GM11168 (cell line): ENCODE results near the gene CXXC5.

Source experiments
- in situ Hi-C: fragments of 300-500 bp; cut with MboI; formaldehyde crosslinking; loops from one replicate; pipeline ENCODE4 v1.12.0; 2022; ENCODE audit warnings: low sequenced_read_pairs; ENCODE audit not compliant: unreplicated experiment

Gene CXXC5

DNA sequence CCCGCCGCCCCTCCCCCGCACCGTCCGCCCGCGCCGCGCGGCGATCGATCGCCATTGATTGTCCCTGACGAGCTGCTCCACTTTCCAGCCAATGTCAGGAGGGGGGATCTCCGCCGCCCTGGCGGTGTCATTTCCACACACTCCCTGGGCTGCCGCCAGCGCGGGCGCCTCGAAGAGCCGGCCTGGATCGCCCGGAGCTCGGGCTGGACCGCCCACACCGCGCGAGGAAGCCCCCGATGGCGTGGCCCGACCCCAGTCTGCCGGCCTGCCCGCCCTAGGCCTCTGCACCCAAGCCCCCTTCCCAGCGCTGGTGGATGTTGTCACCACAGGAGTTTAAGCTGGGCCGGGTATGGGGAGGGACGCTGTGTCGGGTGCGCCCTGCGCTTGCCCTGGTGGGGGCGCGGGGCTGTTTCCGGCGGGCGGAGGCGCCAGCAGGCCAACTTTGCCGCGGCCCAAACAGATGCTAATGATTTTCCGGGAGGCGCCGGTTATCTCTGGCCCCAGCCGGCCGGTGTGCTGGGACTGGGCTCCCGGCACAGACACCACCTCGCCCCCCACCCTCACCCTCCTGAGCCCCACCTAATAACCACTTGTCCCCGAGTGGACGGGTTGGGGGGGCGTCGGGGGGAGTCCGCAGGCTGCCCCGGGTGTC is 10.6 kb upstream of the CXXC5 start:
- in situ Hi-C loops, result no loop called here

- in situ Hi-C loops, result no loop called here
These were observed 9.9 kb upstream of the CXXC5 start for GRCh38 chr5:139638090-139638735.

- in situ Hi-C loops, result no loop called here
These were observed 9.2 kb upstream of the CXXC5 start for GRCh38 chr5:139638736-139639618.

DNA sequence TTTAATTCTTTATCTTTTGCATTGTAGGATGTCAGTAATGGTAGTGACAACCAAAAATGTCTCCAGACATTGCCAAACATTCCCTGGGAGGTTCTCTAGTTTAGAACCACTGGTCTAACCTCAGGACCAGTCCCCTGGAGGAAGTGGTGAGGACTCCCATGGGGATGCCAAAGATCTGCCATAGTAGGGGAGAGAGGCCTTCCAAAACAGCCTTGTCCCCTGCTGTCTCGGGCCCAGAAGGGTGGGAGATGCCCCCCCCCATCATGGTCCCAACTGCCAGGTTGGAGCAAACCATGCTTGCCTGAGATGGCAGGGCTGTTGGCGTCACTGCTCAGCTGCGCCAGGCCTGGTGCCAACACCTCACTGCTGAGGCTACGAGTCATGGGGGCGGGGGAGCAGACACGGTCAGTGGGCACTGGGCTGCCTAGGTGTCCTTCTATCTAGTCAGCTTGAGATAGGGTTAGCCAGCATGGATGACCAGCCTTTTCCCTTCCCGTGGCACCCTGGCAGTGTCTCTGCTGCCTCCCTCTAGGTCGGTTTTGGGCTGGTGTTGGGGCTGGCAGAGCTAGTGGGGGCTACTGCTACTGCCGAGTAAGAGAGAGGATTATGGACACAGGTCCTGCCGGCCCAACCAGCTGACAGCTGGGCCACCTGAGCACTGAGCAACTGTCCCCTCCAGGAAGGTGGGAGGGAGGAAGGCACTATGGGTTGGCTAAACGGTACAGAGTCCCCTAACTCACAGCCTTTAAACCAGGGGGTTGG is 8.3 kb upstream of the CXXC5 start:
- in situ Hi-C loops, result no loop called here

DNA sequence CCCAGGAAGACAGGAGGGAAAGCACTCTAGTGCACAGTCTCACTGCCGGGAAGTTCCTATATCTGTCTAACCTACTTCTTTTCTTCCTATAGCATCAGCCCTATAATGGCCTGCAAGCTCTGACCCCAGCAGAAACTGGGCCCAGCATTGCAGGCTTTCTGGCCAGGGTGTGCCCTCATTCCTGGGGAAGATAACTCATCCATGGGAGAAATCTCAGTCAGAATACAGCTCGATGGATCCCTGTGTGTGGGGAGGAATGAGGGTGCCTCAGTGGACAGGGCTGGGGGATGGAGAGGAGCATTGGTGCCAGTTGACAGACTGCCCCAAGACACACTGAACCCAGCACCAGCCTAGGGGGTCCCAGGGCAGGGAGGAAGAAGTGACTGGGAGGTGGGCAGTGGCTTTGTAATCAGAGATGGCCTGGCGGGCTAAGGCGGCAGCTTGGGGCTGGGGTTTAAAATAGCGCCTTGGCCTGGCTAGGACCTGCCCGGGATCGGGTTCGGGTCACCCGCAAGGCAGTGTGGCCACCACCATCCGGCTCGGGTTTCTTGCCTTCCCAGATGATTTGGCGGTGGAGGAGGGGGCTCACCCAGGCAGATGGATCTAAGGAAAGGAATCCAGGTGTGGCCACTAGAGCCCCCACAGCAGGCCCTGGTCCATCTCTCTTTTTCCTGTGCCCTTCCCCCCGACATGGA is 7.6 kb upstream of the CXXC5 start:
- in situ Hi-C loops, result no loop called here

- in situ Hi-C loops, result no loop called here
These were observed 6.8 kb upstream of the CXXC5 start for GRCh38 chr5:139641116-139642080.

DNA sequence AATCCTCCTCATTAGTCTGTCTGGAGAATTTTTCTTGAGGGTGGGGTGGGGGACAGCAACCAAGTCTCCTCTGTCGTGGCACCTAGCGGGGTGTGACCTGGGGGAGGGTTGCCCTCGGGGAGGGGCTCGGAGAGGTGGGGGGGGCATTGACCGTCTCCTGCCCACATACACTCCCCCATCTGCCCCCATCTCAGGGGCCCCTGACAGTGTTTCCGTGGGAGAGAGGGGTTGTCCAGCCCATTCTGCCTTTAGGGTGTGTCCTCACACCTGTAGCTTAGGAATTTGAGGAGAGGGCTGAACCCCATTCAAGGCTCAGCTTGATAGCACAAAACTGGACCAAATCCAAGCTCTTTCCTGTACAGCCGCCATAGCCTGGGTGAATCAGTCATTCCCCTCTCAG is 5.9 kb upstream of the CXXC5 start:
- in situ Hi-C loops, result no loop called here

DNA sequence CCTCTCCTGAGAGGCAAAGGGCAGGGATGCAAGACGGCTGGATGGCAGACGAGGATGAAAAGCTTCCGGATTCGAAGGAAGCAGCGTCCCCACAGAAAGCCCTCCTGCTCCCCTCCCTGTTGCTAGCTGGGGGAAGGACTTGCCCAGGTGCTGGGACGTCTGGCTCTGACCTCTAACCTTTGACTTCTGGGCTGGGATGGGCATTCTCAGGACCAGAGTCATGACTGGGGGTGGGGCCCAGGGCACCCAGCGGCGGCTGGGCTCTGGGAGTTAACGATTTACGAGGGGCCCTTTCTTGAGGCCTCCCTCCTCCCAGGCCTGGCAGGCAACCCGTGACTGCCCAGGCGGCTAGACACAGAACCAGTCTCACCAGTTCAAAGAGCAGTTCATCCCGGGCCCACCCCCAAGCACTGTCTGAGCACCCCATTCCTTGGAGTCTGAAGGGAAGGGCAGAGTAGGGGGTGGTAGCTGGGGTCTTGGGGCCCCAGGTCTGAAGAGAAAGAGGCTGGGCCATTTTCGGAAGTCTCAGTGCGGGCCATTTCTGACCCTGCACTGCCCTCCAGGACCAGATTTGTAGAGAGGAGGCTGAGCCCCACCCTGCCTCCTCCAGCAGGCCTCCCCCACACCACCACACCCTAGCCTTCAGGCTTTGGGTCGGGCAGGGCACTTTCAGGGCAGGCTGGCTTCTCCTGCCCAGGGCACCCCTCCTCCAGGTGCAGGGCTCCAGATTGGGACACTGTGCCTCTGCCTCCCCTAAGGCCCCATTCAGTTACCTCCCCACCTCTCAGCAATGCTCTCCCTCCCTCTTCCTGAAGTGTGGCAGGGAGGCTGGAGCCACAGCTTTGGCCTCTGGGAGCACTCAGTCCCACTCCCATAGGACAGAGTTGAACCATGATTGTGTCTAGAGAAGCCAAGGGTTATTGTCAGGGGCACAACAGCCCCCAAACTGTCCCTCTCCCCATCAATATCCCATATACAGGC is 5.0 kb upstream of the CXXC5 start:
- in situ Hi-C loops, result no loop called here

DNA sequence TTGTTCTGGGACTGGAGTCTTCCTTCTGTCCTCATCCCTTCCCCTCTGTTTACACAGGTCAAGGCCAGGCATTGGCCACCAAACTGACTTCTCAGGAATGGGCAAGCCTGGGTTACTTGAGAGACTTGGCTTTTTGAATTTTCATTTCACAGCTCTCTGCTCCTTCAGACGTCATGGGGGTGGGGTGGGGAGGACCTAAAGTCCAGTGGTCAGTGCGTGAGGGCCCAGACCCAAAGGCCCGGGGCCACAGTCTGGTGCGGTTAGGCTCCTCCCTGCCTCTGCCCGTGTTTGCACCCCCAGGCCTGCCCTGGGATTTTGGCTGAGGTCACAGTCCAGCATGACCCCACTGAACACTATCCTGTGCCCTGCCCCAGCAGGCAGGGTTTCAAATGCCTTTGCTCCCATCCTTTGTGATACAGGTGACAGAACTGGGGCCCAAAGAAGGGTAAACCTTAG is 4.1 kb upstream of the CXXC5 start:
- in situ Hi-C loops, result no loop called here

- in situ Hi-C loops, result no loop called here
These were observed 3.3 kb upstream of the CXXC5 start for GRCh38 chr5:139644646-139645429.

DNA sequence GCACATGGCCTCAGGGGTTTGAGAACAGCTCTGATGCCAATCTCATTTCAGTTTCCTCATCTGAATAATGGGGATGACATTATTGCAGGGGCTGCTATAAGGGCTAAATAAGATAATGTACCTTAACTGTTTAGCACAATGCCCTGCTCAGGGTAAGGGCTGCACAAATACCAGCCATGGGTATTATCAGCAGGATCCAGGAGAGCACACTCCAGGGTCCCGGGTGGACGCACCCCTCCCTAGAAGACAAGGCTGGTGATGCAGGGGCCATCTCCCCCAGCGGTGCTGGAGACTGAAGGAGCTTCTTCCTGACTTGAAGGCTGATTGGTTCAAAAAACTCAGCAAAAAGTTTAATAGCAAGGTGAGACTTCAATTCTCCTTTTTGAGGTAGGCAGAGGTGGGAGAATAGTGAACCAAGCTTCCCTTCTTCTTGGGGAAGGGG is 2.7 kb upstream of the CXXC5 start:
- in situ Hi-C loops, result no loop called here

GRCh38 chr5:139646111-139646510 is 2.0 kb upstream of the CXXC5 start:
- in situ Hi-C loops, result no loop called here

GRCh38 chr5:139646912-139647505 is 1.1 kb upstream of the CXXC5 start:
- in situ Hi-C loops, result no loop called here

- in situ Hi-C loops, result no loop called here
These were observed 494 bp upstream of the CXXC5 start for GRCh38 chr5:139647506-139648204.

DNA sequence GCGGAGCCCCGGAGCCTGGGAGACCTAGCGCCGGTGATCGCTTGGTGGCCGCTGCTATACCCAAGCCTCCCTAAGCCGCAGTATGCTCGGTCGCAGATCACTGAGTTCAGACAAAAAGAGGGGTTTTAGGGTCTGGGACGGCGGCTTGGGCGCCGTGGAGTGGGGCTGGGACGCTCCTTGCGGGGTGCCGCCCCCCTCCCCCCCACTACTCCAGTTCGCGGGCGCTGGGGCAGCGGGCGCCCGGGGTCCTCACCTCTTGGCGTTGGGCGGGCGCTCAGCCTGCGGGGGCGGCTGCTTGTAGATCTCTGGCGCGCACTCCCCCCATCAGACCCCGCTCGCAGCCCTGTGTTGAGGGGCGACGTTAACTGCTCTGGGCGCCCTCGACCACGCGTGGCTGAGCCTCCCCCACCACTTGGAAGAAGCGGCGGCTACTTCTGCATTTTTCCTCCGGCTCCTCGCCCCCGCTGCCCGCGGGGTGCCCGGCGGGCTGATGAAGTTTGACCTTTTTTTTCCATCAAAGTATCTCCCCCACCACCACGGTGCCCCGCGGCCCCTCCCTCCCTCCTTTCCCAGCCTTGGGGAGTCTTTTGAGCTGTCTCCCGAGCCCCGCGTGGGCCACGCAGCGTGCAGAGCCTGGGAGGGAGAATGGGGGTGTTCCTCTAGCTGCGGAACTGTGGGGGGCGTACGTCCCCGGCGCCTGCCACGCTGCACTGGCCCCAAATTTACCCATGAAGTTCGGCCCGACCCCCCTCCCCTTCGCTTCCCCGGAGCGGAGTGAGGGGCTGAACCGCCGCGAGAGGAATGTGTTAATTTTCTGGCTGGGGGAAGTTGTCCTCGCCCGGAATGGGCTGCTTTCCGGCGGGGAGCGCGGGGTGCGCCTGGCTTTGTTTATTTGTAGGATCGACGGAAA is 1.2 kb downstream of the CXXC5 start:
- in situ Hi-C loops, result no loop called here
